Duodenal mucosa (tissue), 2 donors: ENCODE data around the gene PCGF1.
A peak's percentile ranks its signal among the peaks of the same experiment; 100 is the strongest.

Source experiments
- H3K27ac ChIP-seq: one replicate; pipeline ENCODE4 v1.7.0; 2013; ENCODE audit warnings: low read depth, low read length
- H3K27me3 ChIP-seq, 2 donors: one replicate each; pipeline ENCODE4 v1.7.0; 2013; ENCODE audit warnings: low read length in 2 of 2, control low read depth in 1 of 2; ENCODE audit not compliant: insufficient read depth in 2 of 2, control insufficient read depth in 1 of 2
- H3K36me3 ChIP-seq, 2 donors: one replicate each; pipeline ENCODE4 v1.7.0; 2013; ENCODE audit warnings: low read length in 2 of 2, control low read depth in 1 of 2; ENCODE audit not compliant: insufficient read depth in 2 of 2, control insufficient read depth in 1 of 2
- H3K4me1 ChIP-seq, 2 donors: one replicate each; pipeline ENCODE4 v1.7.0; 2013; ENCODE audit warnings: low read length in 2 of 2, control low read depth in 1 of 2; ENCODE audit not compliant: insufficient read depth in 2 of 2, control insufficient read depth in 1 of 2
- H3K4me3 ChIP-seq, 2 donors: one replicate each; pipeline ENCODE4 v1.7.0; 2013; ENCODE audit warnings: low read length in 2 of 2, low read depth in 1 of 2
- H3K9ac ChIP-seq, 2 donors: one replicate each; pipeline ENCODE4 v1.7.0; 2013; ENCODE audit warnings: low read length in 2 of 2, low read depth in 1 of 2
- H3K9me3 ChIP-seq, 2 donors: one replicate each; pipeline ENCODE4 v1.7.0; 2013; ENCODE audit warnings: low read length in 2 of 2, control low read depth in 1 of 2; ENCODE audit not compliant: control insufficient read depth in 1 of 2

The PCGF1 gene

DNA sequence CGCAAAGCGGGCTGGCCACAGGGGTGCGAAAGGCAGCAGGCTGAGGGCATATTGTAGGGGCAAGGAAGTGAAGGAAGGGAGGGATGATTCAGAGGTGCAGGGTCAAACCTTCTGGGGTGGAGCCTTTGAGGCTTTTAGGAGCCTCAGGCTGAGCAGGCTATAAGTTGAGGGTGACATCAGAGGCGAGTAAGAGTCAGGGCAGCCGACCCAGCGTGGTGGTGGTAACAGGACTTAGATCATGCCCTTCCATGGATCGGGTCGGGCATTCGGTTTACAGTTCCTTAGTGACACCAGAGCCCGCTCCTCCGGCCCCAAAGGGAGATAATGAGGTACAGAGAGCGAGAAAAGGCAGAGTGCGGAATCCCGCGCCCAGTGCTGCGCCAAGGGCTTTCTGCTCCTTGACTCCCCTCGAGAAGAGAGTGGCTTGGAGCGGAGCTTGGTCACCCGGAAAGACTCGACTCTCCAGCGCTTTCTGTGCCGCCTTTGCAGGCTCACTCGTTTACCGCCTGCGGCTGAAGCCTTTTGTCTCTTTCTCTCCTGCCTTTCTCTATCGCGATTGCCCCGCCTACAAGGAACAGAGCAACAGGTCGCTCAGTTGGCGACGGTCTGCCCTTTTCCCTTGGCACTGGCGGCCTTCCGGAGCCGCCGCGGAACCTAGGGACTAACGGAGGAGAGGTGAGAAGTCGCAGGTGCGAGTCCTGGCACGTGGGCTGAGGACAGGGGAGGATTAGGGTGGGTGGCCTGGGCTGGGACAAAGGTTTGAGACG lies 8.8 kb downstream of the PCGF1 start:
- peak overlapping the region; percentile 64 to 68 for H3K9ac ChIP-seq

DNA sequence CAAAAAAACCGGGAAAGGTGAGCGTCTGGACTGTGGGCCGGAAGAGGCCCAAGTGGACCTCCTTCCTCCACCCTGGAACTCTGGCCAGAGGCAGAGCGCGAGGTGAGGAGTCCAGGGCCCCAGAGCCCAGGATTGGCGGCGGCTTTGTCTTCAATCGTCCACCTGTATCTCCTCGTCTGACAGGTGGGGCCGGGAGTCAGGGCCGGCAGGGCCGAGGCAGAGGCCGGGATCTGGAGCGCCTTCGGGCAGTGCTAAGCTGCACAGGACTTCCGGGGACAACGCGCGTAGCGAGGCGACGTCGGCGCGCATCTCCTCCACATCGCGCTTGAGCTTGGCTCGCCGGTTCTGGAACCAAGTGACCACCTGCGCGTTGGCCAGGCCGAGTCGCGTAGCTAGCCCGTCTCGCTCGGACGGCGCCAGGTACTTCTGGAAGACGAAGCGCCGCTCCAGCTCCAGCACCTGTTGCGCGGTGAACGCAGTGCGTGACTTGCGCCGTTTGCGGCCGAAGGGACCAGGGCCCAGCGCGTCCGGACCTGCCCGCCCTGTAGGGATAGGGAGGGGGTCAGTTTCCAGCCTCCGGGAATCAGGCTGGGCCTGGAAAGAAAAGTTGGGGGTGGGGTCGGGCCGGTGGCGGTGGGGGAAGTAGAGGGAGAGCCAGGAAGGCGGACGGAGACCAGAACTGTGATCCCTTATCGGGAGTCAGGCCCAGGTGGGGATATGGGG lies 9.6 kb downstream of the PCGF1 start:
- Histone ChIP-seq H3K27me3 (peaks cover 0 to 12% of the 10 kb centered on the region in 2 donors), H3K27ac (no peak overlapping the region), H3K4me3 (peak overlapping the region; percentile 74 to 82)

More for the DNA sequence above, 8.8 kb downstream of the PCGF1 start:
- Histone ChIP-seq H3K36me3 (peaks cover 2 to 6% of the 10 kb centered on the region in 2 donors), H3K9me3 (no peaks in the 10 kb centered on the region), H3K27ac (no peak overlapping the region), H3K27me3 (peaks cover 0 to 12% of the 10 kb centered on the region in 2 donors), H3K4me1 (peaks cover 34 to 47% of the 10 kb centered on the region in 2 donors), H3K4me3 (peak overlapping the region; percentile 74 to 82)

DNA sequence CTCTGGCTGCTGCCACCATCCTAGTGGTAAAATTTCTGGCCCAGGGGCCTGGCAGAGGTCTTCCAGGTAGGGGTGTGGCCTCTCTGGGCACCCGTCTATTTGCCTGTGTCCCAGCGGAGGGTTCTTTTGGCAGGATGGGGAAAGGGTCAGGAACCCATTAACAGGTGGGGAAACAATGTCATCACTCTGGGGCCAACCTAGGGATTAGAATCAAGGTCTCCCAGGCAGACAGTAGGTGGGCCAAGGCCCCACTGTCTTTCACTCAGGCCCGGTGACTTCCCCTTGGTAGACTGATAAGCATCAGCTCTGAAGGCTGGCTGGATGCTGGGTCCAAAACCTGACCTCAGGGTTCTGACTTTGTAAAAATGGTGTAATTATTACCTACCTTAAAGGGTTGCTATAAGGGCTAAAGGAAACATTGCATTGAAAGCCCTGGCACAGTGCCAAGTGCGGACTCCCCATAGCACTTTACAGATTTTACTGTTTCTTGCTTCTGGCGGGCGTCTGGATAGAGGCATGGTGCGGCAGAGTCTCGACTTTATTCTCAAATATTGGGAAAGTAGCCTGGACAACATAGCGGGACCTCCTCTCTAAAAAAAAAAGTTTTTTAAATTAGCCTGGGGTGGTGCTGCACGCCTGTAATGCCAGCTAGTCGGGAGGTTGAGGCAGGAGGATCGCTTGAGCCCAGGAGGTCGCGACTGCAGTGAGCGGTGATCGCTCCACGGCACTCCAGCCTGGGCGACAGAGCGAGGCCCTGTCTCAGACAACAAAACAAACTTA lies 10.3 kb downstream of the PCGF1 start:
- Histone ChIP-seq H3K4me3 (peak overlapping the region; percentile 74 to 82), H3K27me3 (peaks cover 0 to 12% of the 10 kb centered on the region in 2 donors), H3K9ac (peak overlapping the region; percentile 38 to 64), H3K27ac (no peak overlapping the region), H3K36me3 (peaks cover 16 to 21% of the 10 kb centered on the region in 2 donors), H3K9me3 (no peaks in the 10 kb centered on the region), H3K4me1 (peaks cover 32 to 43% of the 10 kb centered on the region in 2 donors)

More for the DNA sequence above, 9.6 kb downstream of the PCGF1 start:
- Histone ChIP-seq H3K9me3 (no peaks in the 10 kb centered on the region), H3K36me3 (peaks cover 8 to 13% of the 10 kb centered on the region in 2 donors), H3K4me1 (peaks cover 32 to 45% of the 10 kb centered on the region in 2 donors), H3K9ac (peak overlapping the region; percentile 64 to 68)

- H3K4me1 ChIP-seq: peaks cover 21 to 34% of the 10 kb centered on the region in 2 donors
- H3K9ac ChIP-seq: no peak overlapping the region
- H3K9me3 ChIP-seq: no peaks in the 10 kb centered on the region
- H3K36me3 ChIP-seq: peaks cover 31 to 38% of the 10 kb centered on the region in 2 donors
- no peak overlapping the region for H3K27ac ChIP-seq
- H3K27me3 ChIP-seq: peaks cover 0 to 12% of the 10 kb centered on the region in 2 donors
- no peak overlapping the region for H3K4me3 ChIP-seq
These were observed 12.1 kb downstream of the PCGF1 start for GRCh38 chr2:74495440-74495839.

GRCh38 chr2:74493546-74493945 lies 13.9 kb downstream of the PCGF1 start:
- H3K27me3 ChIP-seq: peaks cover 0 to 5% of the 10 kb centered on the region in 2 donors
- H3K9ac ChIP-seq: no peak overlapping the region
- H3K4me1 ChIP-seq: peaks cover 15 to 33% of the 10 kb centered on the region in 2 donors
- peaks cover 31 to 43% of the 10 kb centered on the region in 2 donors for H3K36me3 ChIP-seq
- no peak overlapping the region for H3K4me3 ChIP-seq
- no peaks in the 10 kb centered on the region for H3K9me3 ChIP-seq
- no peak overlapping the region for H3K27ac ChIP-seq

GRCh38 chr2:74491648-74492544 lies 15.6 kb downstream of the PCGF1 start:
- H3K4me1 ChIP-seq: peaks cover 17 to 25% of the 10 kb centered on the region in 2 donors
- H3K9me3 ChIP-seq: no peaks in the 10 kb centered on the region
- no peak overlapping the region for H3K9ac ChIP-seq
- no peak overlapping the region for H3K27ac ChIP-seq
- H3K36me3 ChIP-seq: peaks cover 31 to 53% of the 10 kb centered on the region in 2 donors
- no peak overlapping the region for H3K4me3 ChIP-seq
- no peaks in the 10 kb centered on the region for H3K27me3 ChIP-seq

- peaks cover 31 to 66% of the 10 kb centered on the region in 2 donors for H3K36me3 ChIP-seq
These were observed 17.6 kb downstream of the PCGF1 start for GRCh38 chr2:74489906-74490305.

DNA sequence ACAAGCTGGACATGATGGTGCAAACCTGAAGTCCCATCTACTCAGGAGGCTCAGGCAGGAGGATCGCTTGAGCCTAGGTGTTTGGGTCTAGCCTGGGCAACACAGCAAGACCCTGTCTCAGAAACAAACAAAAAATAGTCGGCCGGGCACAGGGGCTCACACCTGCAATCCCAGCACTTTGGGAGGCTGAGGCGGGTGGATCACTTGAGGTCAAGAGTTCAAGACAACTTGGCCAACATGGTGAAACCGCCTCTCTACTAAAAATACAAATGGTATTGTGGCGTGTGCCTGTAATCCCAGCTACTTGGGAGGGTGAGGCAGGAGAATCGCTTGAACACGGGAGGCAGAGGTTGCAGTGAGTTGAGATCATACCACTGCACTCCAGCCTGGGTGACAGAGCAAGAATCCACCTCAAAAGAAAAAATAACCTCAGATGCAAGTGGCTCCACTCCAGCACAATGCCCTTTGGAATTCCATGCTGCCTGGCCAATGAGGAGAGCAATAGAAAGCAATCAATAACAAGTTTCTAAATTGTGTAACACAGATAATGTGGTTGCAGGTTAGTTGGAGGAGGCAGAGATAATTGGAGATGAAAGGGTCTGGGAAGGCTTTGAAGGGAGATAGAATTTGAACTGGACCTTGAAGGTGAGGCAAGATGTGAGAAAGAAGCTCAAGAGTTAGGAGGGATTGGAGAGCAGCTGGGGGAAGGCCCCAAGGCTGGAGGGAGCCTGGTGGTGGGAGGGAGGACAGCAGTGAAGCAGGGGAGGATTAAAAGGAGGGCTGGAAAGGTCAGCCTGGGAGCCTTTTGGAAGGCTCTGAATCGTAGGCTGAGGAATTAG lies 18.6 kb downstream of the PCGF1 start:
- Histone ChIP-seq H3K4me1 (peaks cover 17 to 25% of the 10 kb centered on the region in 2 donors), H3K36me3 (peaks cover 30 to 64% of the 10 kb centered on the region in 2 donors), H3K27ac (no peak overlapping the region), H3K9ac (peak overlapping the region; percentile 3 to 47), H3K9me3 (no peaks in the 10 kb centered on the region), H3K4me3 (peak overlapping the region in 1 of 2 donors; percentile 28), H3K27me3 (no peaks in the 10 kb centered on the region)

More at GRCh38 chr2:74489906-74490305, 17.6 kb downstream of the PCGF1 start:
- Histone ChIP-seq H3K4me1 (peaks cover 17 to 25% of the 10 kb centered on the region in 2 donors), H3K9me3 (no peaks in the 10 kb centered on the region), H3K4me3 (no peak overlapping the region), H3K27me3 (no peaks in the 10 kb centered on the region), H3K27ac (no peak overlapping the region), H3K9ac (no peak overlapping the region)
